HL-60 (cell line): ENCODE data around the gene DLK2.

Source experiments
- DNase-seq, 2 experiments: peaks; one replicate each; pipeline ENCODE4 v3.0.0-alpha.2; 2010 to 2020; ENCODE audit warnings: low read depth in 1 of 2, low spot score in 1 of 2
- H3K27ac ChIP-seq: fragments of 250-450 bp; sonication (Bioruptor Pico); replicated peaks from 2 replicates; pipeline ENCODE4 v1.5.1; 2020; ENCODE audit warnings: mild to moderate bottlenecking, moderate library complexity
- H3K27me3 ChIP-seq: fragments of 250-450 bp; sonication (Bioruptor Pico); 2 replicates; pipeline ENCODE4 v1.5.1; 2021; ENCODE audit warnings: mild to moderate bottlenecking, moderate library complexity; ENCODE audit not compliant: insufficient read depth, poor library complexity, severe bottlenecking
- H3K4me3 ChIP-seq: replicated peaks from 2 replicates; pipeline ENCODE4 v1.5.1; 2011; ENCODE audit warnings: mild to moderate bottlenecking, control low read depth, low read length; ENCODE audit not compliant: insufficient read depth
- GABPA ChIP-seq: IDR thresholded peaks from 2 replicates; pipeline ENCODE4 v1.6.1; 2012; ENCODE audit warnings: low read depth
- POLR2AphosphoS5 ChIP-seq: IDR thresholded peaks from 2 replicates; pipeline ENCODE4 v1.6.1; 2012; ENCODE audit warnings: low read depth
- SPI1 ChIP-seq: IDR thresholded peaks from 2 replicates; pipeline ENCODE4 v1.6.1; 2012; ENCODE audit warnings: low read depth, mild to moderate bottlenecking, borderline replicate concordance
- TF ChIP-seq, protein P1 (sequence below): IDR thresholded peaks from 2 replicates; pipeline ENCODE4 v1.6.1; 2012; ENCODE audit warnings: low read depth; ENCODE audit not compliant: insufficient replicate concordance
- TF ChIP-seq, protein P2 (sequence below): IDR thresholded peaks from one replicate; pipeline ENCODE4 v1.5.1; 2011; ENCODE audit warnings: low read length, control low read depth, inconsistent platforms; ENCODE audit not compliant: insufficient read depth

The DLK2 gene

DNA sequence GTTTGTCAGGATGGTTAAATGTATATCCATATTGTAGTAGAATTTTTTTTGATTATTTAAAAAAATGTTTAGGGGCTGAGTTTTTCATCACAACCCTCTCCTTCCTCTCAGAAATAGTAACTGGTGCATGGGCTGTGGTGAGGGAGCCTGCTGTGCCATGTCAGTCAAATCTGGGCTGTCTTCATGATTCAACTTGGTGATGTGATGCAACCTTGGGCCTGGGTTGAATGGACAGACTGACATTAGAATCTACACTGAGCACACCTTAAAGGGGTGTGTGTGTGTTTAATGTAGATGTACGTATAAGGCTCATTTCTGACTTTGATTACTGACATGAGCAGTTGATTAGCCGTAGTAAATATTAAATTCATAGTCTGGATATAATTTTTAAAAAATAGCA, 25.7 kb upstream of the DLK2 start:
- TF ChIP-seq, protein P1, sequence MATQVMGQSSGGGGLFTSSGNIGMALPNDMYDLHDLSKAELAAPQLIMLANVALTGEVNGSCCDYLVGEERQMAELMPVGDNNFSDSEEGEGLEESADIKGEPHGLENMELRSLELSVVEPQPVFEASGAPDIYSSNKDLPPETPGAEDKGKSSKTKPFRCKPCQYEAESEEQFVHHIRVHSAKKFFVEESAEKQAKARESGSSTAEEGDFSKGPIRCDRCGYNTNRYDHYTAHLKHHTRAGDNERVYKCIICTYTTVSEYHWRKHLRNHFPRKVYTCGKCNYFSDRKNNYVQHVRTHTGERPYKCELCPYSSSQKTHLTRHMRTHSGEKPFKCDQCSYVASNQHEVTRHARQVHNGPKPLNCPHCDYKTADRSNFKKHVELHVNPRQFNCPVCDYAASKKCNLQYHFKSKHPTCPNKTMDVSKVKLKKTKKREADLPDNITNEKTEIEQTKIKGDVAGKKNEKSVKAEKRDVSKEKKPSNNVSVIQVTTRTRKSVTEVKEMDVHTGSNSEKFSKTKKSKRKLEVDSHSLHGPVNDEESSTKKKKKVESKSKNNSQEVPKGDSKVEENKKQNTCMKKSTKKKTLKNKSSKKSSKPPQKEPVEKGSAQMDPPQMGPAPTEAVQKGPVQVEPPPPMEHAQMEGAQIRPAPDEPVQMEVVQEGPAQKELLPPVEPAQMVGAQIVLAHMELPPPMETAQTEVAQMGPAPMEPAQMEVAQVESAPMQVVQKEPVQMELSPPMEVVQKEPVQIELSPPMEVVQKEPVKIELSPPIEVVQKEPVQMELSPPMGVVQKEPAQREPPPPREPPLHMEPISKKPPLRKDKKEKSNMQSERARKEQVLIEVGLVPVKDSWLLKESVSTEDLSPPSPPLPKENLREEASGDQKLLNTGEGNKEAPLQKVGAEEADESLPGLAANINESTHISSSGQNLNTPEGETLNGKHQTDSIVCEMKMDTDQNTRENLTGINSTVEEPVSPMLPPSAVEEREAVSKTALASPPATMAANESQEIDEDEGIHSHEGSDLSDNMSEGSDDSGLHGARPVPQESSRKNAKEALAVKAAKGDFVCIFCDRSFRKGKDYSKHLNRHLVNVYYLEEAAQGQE = no peak
- TF ChIP-seq SPI1 (no peak), POLR2AphosphoS5 (no peak), GABPA (no peak)
- H3K4me3 ChIP-seq = no peak overlapping the region
- DNase-seq = peak in 1 of 2 experiments; percentile 11
- no peak overlapping the region for H3K27ac ChIP-seq
- H3K27me3 ChIP-seq = no peaks in the 10 kb centered on the region

DNA sequence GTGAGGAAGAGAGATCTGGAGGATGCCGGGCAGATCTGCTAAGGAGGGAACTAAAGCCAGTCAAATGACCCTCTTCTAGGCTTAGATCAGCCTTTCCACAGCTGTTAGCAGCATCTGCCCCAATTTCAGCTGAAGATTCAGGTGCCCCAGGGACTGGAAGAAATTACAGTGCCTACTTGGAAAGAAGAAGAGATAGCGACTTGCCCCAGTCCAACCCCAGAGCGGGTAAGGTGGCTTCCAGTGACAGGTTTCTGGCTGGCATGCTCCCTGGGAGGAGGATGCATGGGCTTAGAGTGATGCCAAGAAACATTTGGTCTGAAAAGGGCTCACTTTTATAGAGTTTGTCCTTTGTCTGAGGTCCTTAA, 22.6 kb upstream of the DLK2 start:
- TF ChIP-seq POLR2AphosphoS5 (no peak), GABPA (no peak), SPI1 (no peak)
- TF ChIP-seq, protein P1 = no peak
- TF ChIP-seq, protein P2, sequence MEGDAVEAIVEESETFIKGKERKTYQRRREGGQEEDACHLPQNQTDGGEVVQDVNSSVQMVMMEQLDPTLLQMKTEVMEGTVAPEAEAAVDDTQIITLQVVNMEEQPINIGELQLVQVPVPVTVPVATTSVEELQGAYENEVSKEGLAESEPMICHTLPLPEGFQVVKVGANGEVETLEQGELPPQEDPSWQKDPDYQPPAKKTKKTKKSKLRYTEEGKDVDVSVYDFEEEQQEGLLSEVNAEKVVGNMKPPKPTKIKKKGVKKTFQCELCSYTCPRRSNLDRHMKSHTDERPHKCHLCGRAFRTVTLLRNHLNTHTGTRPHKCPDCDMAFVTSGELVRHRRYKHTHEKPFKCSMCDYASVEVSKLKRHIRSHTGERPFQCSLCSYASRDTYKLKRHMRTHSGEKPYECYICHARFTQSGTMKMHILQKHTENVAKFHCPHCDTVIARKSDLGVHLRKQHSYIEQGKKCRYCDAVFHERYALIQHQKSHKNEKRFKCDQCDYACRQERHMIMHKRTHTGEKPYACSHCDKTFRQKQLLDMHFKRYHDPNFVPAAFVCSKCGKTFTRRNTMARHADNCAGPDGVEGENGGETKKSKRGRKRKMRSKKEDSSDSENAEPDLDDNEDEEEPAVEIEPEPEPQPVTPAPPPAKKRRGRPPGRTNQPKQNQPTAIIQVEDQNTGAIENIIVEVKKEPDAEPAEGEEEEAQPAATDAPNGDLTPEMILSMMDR = no peak
- Histone ChIP-seq H3K27ac (peak overlapping the region; percentile 78), H3K27me3 (no peaks in the 10 kb centered on the region), H3K4me3 (peak overlapping the region; percentile 85)
- DNase-seq = peak in 1 of 2 experiments; percentile 5

DNA sequence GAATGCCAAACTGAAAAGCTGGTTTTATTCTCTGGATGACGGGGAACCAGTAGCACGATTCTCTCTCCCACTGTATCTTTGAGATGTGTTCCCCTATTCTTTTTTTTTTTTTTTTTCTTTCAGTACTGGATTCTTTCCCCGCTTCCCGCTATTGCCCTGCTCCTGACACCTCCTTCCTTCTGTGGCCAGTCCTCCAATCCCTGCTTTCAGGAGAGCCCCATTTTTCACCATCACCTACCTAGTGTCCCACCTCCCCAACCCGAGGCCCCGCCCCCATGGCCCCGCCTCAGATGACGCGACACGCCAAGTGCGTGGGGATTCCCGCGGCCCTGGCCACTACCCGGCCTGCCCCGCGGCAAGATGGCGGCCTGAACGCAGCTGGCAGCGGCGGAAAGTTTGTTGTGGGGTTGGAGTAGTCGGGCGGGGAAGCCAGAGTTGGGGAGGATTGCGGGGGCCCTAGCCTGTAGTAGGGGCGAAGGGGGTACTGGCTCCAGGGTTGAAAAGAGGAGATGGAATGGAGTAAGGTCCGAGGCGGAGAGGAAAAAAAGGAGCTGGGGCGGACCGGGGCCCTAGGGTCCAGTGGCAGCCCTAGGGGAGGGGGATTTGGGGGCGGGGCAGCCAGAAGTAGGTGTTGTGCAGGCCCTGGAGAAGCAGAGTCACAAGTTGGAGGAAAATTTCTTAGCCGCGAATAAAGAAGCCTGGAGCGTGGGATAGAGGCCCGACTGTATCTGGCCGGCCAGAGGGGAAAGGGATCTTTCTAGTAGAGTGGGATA, 22.1 kb upstream of the DLK2 start, which contains the start of gene TJAP1:
Gene TJAP1, plus strand, starts transcription at position 336 of the 773 bp plus-strand sequence. CDS start 21,432 bp downstream, outside the sequence.
- TF ChIP-seq POLR2AphosphoS5 (peak; percentile 91), SPI1 (no peak)
- TF ChIP-seq, protein P1 = peak; percentile 59
- TF ChIP-seq, protein P2 = no peak
- peak within 1 kb of the TSS; percentile 85 for H3K4me3 ChIP-seq
- H3K27ac ChIP-seq = peak within 1 kb of the TSS; percentile 78
- H3K27me3 ChIP-seq = no peaks in the 10 kb centered on the region
- DNase-seq = peak; percentile 71 to 91
